DND-41 (cell line): ENCODE measurements around the gene SPI1.

Source experiments
- EZH2 ChIP-seq: IDR thresholded peaks from 3 replicates; pipeline ENCODE4 v1.6.1; 2012; ENCODE audit warnings: borderline replicate concordance, low read depth, mild to moderate bottlenecking, moderate library complexity, low read length, inconsistent platforms; ENCODE audit not compliant: severe bottlenecking
- TF ChIP-seq, protein P1 (sequence below): IDR thresholded peaks from 2 replicates; pipeline ENCODE4 v1.5.1; 2012; ENCODE audit warnings: borderline replicate concordance, low read length, moderate library complexity, mild to moderate bottlenecking; ENCODE audit not compliant: poor library complexity, severe bottlenecking; ENCODE audit errors: extremely low read depth

GRCh38 chr11:47348859-47349258, 29.5 kb downstream of the SPI1 start:
- TF ChIP-seq, protein P1, sequence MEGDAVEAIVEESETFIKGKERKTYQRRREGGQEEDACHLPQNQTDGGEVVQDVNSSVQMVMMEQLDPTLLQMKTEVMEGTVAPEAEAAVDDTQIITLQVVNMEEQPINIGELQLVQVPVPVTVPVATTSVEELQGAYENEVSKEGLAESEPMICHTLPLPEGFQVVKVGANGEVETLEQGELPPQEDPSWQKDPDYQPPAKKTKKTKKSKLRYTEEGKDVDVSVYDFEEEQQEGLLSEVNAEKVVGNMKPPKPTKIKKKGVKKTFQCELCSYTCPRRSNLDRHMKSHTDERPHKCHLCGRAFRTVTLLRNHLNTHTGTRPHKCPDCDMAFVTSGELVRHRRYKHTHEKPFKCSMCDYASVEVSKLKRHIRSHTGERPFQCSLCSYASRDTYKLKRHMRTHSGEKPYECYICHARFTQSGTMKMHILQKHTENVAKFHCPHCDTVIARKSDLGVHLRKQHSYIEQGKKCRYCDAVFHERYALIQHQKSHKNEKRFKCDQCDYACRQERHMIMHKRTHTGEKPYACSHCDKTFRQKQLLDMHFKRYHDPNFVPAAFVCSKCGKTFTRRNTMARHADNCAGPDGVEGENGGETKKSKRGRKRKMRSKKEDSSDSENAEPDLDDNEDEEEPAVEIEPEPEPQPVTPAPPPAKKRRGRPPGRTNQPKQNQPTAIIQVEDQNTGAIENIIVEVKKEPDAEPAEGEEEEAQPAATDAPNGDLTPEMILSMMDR = peak; percentile 63
- TF ChIP-seq EZH2 = no peak
